HCT116 (cell line): ENCODE measurements around the gene GPR31. TPM values are rescaled to one million over a fixed set of nuclear protein-coding genes. Genes with fewer than 3 reads are reported as not detected.

Experiments used
- ATAC-seq: fragments of 200-7000 bp; cut with Tn5 transposase; 2 replicates; pipeline ENCODE4 v1.9.1; 2020; ENCODE audit warnings: mild to moderate bottlenecking, moderate library complexity
- BruUV-seq: library from RNA; stranded (reverse); fragments of 400-500 nt; replicated peaks from 2 replicates; lab custom pipeline; 2021; lab: Mats Ljungman, UMichigan
- CTCF ChIA-PET: fragments of 300-600 bp; sonication (Branson Sonifier 250); formaldehyde crosslinking; loops from one replicate; lab custom pipeline; 2021; ENCODE audit warnings: antibody characterized with exemption; lab: Charles Lee
- POLR2A ChIA-PET: fragments of 300-600, 350-600 bp; sonication (Branson Sonifier 250); formaldehyde crosslinking; loops from one replicate; lab custom pipeline; 2021; ENCODE audit warnings: antibody characterized with exemption; lab: Charles Lee
- RAD21 ChIA-PET, 2 experiments: fragments of 300-600 bp; sonication (Branson Sonifier 250); formaldehyde crosslinking; loops; one replicate each; lab custom pipeline; 2023; ENCODE audit warnings: low total read pairs in 2 of 2; ENCODE audit not compliant: uncharacterized antibody in 2 of 2, unreplicated experiment in 2 of 2, low non-redundant PET in 1 of 2; lab: Charles Lee
- DNase-seq: peaks from one replicate; pipeline ENCODE4 v3.0.0-alpha.2; 2010; ENCODE audit warnings: low read depth, low spot score
- H2AFZ ChIP-seq: fragments of 200-600 bp; shearing (Covaris generic), sonication (generic); 2 replicates; pipeline ENCODE4 v1.6.1; 2017; ENCODE audit warnings: low read depth, mixed run types, mixed read lengths, antibody characterized with exemption, low read length; ENCODE audit not compliant: poor library complexity, severe bottlenecking
- H3K27ac ChIP-seq: 2 replicates; pipeline ENCODE4 v1.5.1; 2012; ENCODE audit warnings: low read depth, low read length
- H3K27me3 ChIP-seq: fragments of 200-600 bp; sonication (generic); 2 replicates; pipeline ENCODE4 v1.6.1; 2016; ENCODE audit warnings: mixed run types, low read length, mixed read lengths; ENCODE audit not compliant: insufficient read depth
- H3K36me3 ChIP-seq, 2 experiments: fragments of 200-500 bp in 1 of 2; fragments of 200-600 bp in 1 of 2; sonication (Bioruptor generic) in 1 of 2; sonication (generic) in 1 of 2; 2 replicates each; pipeline versions ENCODE4 v1.5.1 to v1.6.1; 2014 to 2016; ENCODE audit warnings: low read length in 2 of 2, inconsistent platforms in 1 of 2, mixed read lengths in 1 of 2, mixed run types in 1 of 2; ENCODE audit not compliant: insufficient read depth in 2 of 2, control insufficient read depth in 1 of 2
- H3K4me1 ChIP-seq, 2 experiments: fragments of 200-600 bp in 1 of 2; sonication (generic) in 1 of 2; 2 replicates each; pipeline versions ENCODE4 v1.5.1 to v1.6.1; 2012 to 2017; ENCODE audit warnings: low read length in 2 of 2, inconsistent platforms in 1 of 2, mild to moderate bottlenecking in 1 of 2, mixed read lengths in 1 of 2, mixed run types in 1 of 2, moderate library complexity in 1 of 2; ENCODE audit not compliant: insufficient read depth in 2 of 2, control insufficient read depth in 1 of 2
- H3K4me2 ChIP-seq: fragments of 200-600 bp; sonication (generic); 2 replicates; pipeline ENCODE4 v1.6.1; 2017; ENCODE audit warnings: mixed run types, low read length, mixed read lengths
- H3K4me3 ChIP-seq, 2 experiments: fragments of 200-600 bp in 1 of 2; sonication (generic) in 1 of 2; replicated peaks in 1 of 2; 2 replicates each; pipeline ENCODE4 v1.5.1; 2011 to 2016; ENCODE audit warnings: low read length in 2 of 2, control low read depth in 1 of 2, low read depth in 1 of 2, mild to moderate bottlenecking in 1 of 2, mixed read lengths in 1 of 2, mixed run types in 1 of 2
- H3K79me2 ChIP-seq: fragments of 200-600 bp; sonication (generic); 2 replicates; pipeline ENCODE4 v1.6.1; 2017; ENCODE audit warnings: mild to moderate bottlenecking, mixed run types, low read length, moderate library complexity, mixed read lengths; ENCODE audit not compliant: insufficient read depth
- H3K9ac ChIP-seq: fragments of 200-600 bp; sonication (generic); 2 replicates; pipeline ENCODE4 v1.6.1; 2016; ENCODE audit warnings: low read length, mixed read lengths
- H3K9me2 ChIP-seq: fragments of 200-600 bp; sonication (generic), shearing (Covaris generic); 2 replicates; pipeline ENCODE4 v1.6.1; 2017; ENCODE audit warnings: mixed run types, mild to moderate bottlenecking, moderate library complexity; ENCODE audit not compliant: insufficient read depth
- H3K9me3 ChIP-seq, 2 experiments: fragments of 200-500 bp in 1 of 2; fragments of 200-600 bp in 1 of 2; sonication (Bioruptor generic) in 1 of 2; sonication (generic) in 1 of 2; 2 replicates each; pipeline ENCODE4 v1.6.1; 2014 to 2017; ENCODE audit warnings: low read length in 2 of 2, mixed read lengths in 2 of 2, inconsistent platforms in 1 of 2, low read depth in 1 of 2, mild to moderate bottlenecking in 1 of 2, mixed run types in 1 of 2, moderate library complexity in 1 of 2; ENCODE audit not compliant: control insufficient read depth in 1 of 2, insufficient read depth in 1 of 2
- H4K20me1 ChIP-seq: fragments of 200-600 bp; sonication (generic), shearing (Covaris generic); 2 replicates; pipeline ENCODE4 v1.6.1; 2017; ENCODE audit warnings: mixed run types, mild to moderate bottlenecking, moderate library complexity; ENCODE audit not compliant: insufficient read depth
- CBX3 ChIP-seq: IDR thresholded peaks from 2 replicates; pipeline ENCODE4 v1.6.1; 2012; ENCODE audit warnings: low read depth
- ELF1 ChIP-seq: IDR thresholded peaks from 2 replicates; pipeline ENCODE4 v1.6.1; 2012; ENCODE audit warnings: low read depth, borderline replicate concordance
- EZH2 ChIP-seq: fragments of 200-600 bp; sonication (generic); IDR thresholded peaks from 2 replicates; pipeline ENCODE4 v1.6.1; 2017; ENCODE audit warnings: antibody characterized with exemption, mixed run types
- EZH2phosphoT487 ChIP-seq: fragments of 200-600 bp; IDR thresholded peaks from 2 replicates; pipeline ENCODE4 v1.6.1; 2018; ENCODE audit warnings: antibody characterized with exemption, borderline replicate concordance
- JUND ChIP-seq: IDR thresholded peaks from 2 replicates; pipeline ENCODE4 v1.6.1; 2012
- POLR2A ChIP-seq: IDR thresholded peaks from 2 replicates; pipeline ENCODE4 v1.7.0; 2011; ENCODE audit warnings: borderline replicate concordance; ENCODE audit not compliant: insufficient read depth, insufficient read length; ENCODE audit errors: extremely low read depth
- ZNF274 ChIP-seq: fragments of 200-500 bp; sonication (Bioruptor generic); IDR thresholded peaks from 2 replicates; pipeline ENCODE4 v1.6.1; 2014; ENCODE audit warnings: mild to moderate bottlenecking, low read depth, low read length, inconsistent platforms
- intact Hi-C: fragments of 100-400 bp; cut with micrococcal nuclease; formaldehyde crosslinking; loops from 2 replicates; pipeline ENCODE4 v1.10.0; 2022
- total RNA-seq: library from RNA; stranded (reverse); gene quantifications from one replicate; pipeline ENCODE4 v1.2.1, GENCODE V29; 2021; ENCODE audit not compliant: unreplicated experiment
- TF ChIP-seq, protein P1 (sequence below), 3 experiments: fragments of 200-600 bp in 1 of 3; sonication (generic) in 1 of 3; IDR thresholded peaks in 2 of 3; conservative IDR thresholded peaks in 1 of 3; 2 replicates each; pipeline ENCODE4 v1.5.1; 2012 to 2017; ENCODE audit warnings: low read depth in 2 of 3, low read length in 2 of 3, antibody characterized with exemption in 1 of 3, borderline replicate concordance in 1 of 3, control low read depth in 1 of 3, mild to moderate bottlenecking in 1 of 3, mixed read lengths in 1 of 3, mixed run types in 1 of 3, moderate library complexity in 1 of 3; ENCODE audit not compliant: insufficient read depth in 1 of 3

GPR31 gene
- total RNA-seq, 1 experiment from 2014 or later = not detected

DNA sequence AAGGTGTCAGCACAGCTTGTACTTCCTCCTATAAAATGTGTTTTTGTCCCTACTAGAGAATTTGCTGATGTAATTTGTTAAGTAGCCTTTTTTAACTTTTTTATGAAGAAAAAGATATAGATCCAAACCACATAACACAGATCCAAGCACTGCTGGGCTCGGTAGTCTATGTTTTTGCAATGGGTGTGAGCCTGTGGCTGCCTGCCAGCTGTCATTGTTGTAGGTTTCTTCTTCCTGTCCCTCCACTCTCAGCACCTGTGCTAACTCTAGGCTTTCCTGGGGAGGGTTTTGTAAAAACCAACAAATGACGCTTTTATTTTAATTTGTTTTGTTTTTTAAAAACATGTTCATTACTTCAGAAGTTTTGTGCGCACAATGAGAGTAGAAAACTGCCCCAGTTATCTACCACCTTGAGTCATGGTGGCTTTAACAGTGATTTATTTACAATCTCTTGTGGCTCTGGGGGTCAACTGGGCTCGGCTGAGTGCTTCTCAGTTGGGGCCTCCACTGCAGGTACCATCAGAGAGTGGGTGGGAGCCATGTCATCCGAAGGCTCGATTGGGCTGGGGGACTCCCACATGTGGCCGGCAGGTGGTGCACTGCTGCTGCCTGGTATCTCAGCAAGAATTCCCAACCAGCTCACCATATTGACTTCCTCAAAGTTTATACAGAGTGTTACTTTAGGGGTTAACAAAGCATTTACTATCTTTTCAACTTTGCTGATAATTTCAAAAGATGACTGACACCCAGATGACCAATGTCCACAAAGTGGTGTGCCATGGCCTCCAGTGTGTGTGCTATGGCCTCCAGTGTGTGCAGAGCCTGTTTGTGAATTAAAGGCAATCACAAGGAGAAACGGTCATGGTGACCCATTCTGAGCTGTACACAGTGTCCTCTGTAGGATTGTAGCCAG, 37.9 kb downstream of the GPR31 start:
- peaks cover 15% of the 10 kb centered on the region for H3K27me3 ChIP-seq
- BruUV-seq = no TSS peak
- no peak overlapping the region for H2AFZ ChIP-seq
- H3K79me2 ChIP-seq = no peaks in the 10 kb centered on the region
- H3K9me2 ChIP-seq = no peaks in the 10 kb centered on the region
- H3K4me3 ChIP-seq = no peak overlapping the region
- no peaks in the 10 kb centered on the region for H3K4me1 ChIP-seq
- POLR2A ChIA-PET = no interaction called here
- RAD21 ChIA-PET = no interaction called here
- intact Hi-C loops = no loop called here
- ATAC-seq (no peak), DNase-seq (no peak)
- no peaks in the 10 kb centered on the region for H3K9me3 ChIP-seq
- H3K27ac ChIP-seq = no peak overlapping the region
- no peaks in the 10 kb centered on the region for H3K36me3 ChIP-seq
- H4K20me1 ChIP-seq = no peaks in the 10 kb centered on the region
- no peak overlapping the region for H3K4me2 ChIP-seq
- no peak for TF ChIP-seq JUND
- no peak for TF ChIP-seq ELF1
- no peak for TF ChIP-seq CBX3
- TF ChIP-seq EZH2phosphoT487 = no peak
- no peak for TF ChIP-seq POLR2A
- TF ChIP-seq EZH2 = no peak
- no peak for TF ChIP-seq ZNF274
- TF ChIP-seq, protein P1, sequence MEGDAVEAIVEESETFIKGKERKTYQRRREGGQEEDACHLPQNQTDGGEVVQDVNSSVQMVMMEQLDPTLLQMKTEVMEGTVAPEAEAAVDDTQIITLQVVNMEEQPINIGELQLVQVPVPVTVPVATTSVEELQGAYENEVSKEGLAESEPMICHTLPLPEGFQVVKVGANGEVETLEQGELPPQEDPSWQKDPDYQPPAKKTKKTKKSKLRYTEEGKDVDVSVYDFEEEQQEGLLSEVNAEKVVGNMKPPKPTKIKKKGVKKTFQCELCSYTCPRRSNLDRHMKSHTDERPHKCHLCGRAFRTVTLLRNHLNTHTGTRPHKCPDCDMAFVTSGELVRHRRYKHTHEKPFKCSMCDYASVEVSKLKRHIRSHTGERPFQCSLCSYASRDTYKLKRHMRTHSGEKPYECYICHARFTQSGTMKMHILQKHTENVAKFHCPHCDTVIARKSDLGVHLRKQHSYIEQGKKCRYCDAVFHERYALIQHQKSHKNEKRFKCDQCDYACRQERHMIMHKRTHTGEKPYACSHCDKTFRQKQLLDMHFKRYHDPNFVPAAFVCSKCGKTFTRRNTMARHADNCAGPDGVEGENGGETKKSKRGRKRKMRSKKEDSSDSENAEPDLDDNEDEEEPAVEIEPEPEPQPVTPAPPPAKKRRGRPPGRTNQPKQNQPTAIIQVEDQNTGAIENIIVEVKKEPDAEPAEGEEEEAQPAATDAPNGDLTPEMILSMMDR (IDR thresholded peaks at IDR 0.05 in 2 of 3, conservative IDR thresholded peaks at IDR 0.05 in 1 of 3; ENCODE audit: borderline replicate concordance in 1 of 3, insufficient read depth in 1 of 3, low read depth in 2 of 3, low read length in 2 of 3) = no peak
- H3K9ac ChIP-seq = no peak overlapping the region
- CTCF ChIA-PET = no interaction called here
